Progenitor cell of endocrine pancreas (in vitro differentiated cells): ENCODE data around the gene ASB15. TPM values are rescaled to one million over a fixed set of nuclear protein-coding genes. Genes with fewer than 3 reads are reported as not detected.
A peak's percentile ranks its signal among the peaks of the same experiment; 100 is the strongest.

Source experiments
- DNase-seq: peaks from one replicate; pipeline ENCODE4 v3.0.0; 2021; ENCODE audit warnings: low spot score; ENCODE audit not compliant: unreplicated experiment
- H3K27ac Mint-ChIP-seq: 2 replicates; pipeline ENCODE4 v1.8.0; 2021; ENCODE audit warnings: mild to moderate bottlenecking, moderate library complexity, mixed read lengths
- H3K27me3 Mint-ChIP-seq: 2 replicates; pipeline ENCODE4 v1.8.0; 2021; ENCODE audit warnings: mixed read lengths
- H3K36me3 Mint-ChIP-seq: 2 replicates; pipeline ENCODE4 v1.8.0; 2022; ENCODE audit warnings: mixed read lengths; ENCODE audit not compliant: insufficient read depth
- H3K4me1 Mint-ChIP-seq: 2 replicates; pipeline ENCODE4 v1.8.0; 2021; ENCODE audit warnings: low read depth, mixed read lengths
- H3K4me3 Mint-ChIP-seq: 2 replicates; pipeline ENCODE4 v1.8.0; 2021; ENCODE audit warnings: low read depth, mild to moderate bottlenecking, moderate library complexity, mixed read lengths
- H3K9me3 Mint-ChIP-seq: 2 replicates; pipeline ENCODE4 v1.8.0; 2021; ENCODE audit warnings: low read depth, mixed read lengths
- CTCF ChIP-seq: fragments of 200-600 bp; sonication (generic); IDR thresholded peaks from one replicate; pipeline ENCODE4 v1.5.0; 2021; ENCODE audit warnings: antibody characterized with exemption, mild to moderate bottlenecking; ENCODE audit not compliant: unreplicated experiment
- total RNA-seq: library from RNA; stranded (reverse); gene quantifications from 2 replicates; pipeline ENCODE4 v1.2.1, GENCODE V29; 2021

ASB15 gene
- total RNA-seq, 1 donor from 2014 or later, result not detected

GRCh38 chr7:123579416-123579815 lies 22.2 kb upstream of the ASB15 start:
- Mint-ChIP-seq H3K4me3 (no peak overlapping the region), H3K27ac (no peak overlapping the region)
- no peak for DNase-seq

GRCh38 chr7:123580406-123581161 lies 21.0 kb upstream of the ASB15 start:
- peak; percentile 75 for TF ChIP-seq CTCF
- Mint-ChIP-seq H3K36me3 (no peaks in the 10 kb centered on the region), H3K4me3 (no peak overlapping the region), H3K27me3 (no peaks in the 10 kb centered on the region), H3K9me3 (no peaks in the 10 kb centered on the region), H3K27ac (no peak overlapping the region), H3K4me1 (peaks cover 1% of the 10 kb centered on the region)
- DNase-seq, result no peak

More at GRCh38 chr7:123579416-123579815, 22.2 kb upstream of the ASB15 start:
- Mint-ChIP-seq H3K4me1 (peaks cover 1% of the 10 kb centered on the region), H3K36me3 (no peaks in the 10 kb centered on the region), H3K9me3 (no peaks in the 10 kb centered on the region), H3K27me3 (no peaks in the 10 kb centered on the region)
- no peak for TF ChIP-seq CTCF

GRCh38 chr7:123581162-123581459 lies 20.5 kb upstream of the ASB15 start:
- no peak for DNase-seq
- Mint-ChIP-seq H3K9me3 (no peaks in the 10 kb centered on the region), H3K27me3 (no peaks in the 10 kb centered on the region), H3K36me3 (no peaks in the 10 kb centered on the region), H3K4me3 (no peak overlapping the region), H3K27ac (no peak overlapping the region), H3K4me1 (peaks cover 1% of the 10 kb centered on the region)
- no peak for TF ChIP-seq CTCF

- Mint-ChIP-seq H3K4me1 (peaks cover 1% of the 10 kb centered on the region), H3K4me3 (no peak overlapping the region), H3K27ac (no peak overlapping the region), H3K9me3 (no peaks in the 10 kb centered on the region), H3K27me3 (no peaks in the 10 kb centered on the region), H3K36me3 (no peaks in the 10 kb centered on the region)
- no peak for DNase-seq
- TF ChIP-seq CTCF, result no peak
Observed at GRCh38 chr7:123583821-123584220, 17.8 kb upstream of the ASB15 start.

- Mint-ChIP-seq H3K9me3 (no peaks in the 10 kb centered on the region), H3K36me3 (no peaks in the 10 kb centered on the region), H3K27me3 (no peaks in the 10 kb centered on the region), H3K4me1 (no peaks in the 10 kb centered on the region), H3K4me3 (no peak overlapping the region), H3K27ac (no peak overlapping the region)
- DNase-seq, result no peak
- TF ChIP-seq CTCF, result no peak
Observed at GRCh38 chr7:123588376-123588775, 13.2 kb upstream of the ASB15 start.
